ENCODE results near the gene MEX3A.

DNA sequence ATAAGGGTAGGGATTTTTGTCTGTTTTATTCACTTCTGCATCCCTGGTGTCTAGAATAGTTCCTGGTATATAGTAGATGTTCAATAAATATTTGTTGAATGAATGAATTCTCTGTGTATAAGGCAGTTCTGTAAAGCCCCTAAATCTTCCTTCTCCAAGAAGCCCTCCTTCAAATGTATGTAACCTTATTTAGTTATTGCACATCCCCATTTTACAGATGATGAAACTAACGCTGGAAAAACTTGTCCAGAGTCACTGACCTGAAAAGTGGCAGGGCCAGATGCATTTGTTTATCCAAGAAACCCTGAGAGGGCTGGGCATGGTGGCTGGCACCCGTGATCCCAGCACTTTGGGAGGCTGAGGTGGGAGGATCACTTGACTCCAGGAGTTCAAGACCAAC, 28.0 kb upstream of the MEX3A start:
- TF ChIP-seq, protein P1, sequence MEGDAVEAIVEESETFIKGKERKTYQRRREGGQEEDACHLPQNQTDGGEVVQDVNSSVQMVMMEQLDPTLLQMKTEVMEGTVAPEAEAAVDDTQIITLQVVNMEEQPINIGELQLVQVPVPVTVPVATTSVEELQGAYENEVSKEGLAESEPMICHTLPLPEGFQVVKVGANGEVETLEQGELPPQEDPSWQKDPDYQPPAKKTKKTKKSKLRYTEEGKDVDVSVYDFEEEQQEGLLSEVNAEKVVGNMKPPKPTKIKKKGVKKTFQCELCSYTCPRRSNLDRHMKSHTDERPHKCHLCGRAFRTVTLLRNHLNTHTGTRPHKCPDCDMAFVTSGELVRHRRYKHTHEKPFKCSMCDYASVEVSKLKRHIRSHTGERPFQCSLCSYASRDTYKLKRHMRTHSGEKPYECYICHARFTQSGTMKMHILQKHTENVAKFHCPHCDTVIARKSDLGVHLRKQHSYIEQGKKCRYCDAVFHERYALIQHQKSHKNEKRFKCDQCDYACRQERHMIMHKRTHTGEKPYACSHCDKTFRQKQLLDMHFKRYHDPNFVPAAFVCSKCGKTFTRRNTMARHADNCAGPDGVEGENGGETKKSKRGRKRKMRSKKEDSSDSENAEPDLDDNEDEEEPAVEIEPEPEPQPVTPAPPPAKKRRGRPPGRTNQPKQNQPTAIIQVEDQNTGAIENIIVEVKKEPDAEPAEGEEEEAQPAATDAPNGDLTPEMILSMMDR (IDR thresholded peaks at IDR 0.05): no peak
- TF ChIP-seq POLR2A (IDR thresholded peaks at IDR 0.05) (no peak), EP300 (IDR thresholded peaks at IDR 0.05) (no peak)

All from tibial nerve (tissue), 4 donors.